Medulla oblongata (tissue), 1 donor: ENCODE measurements around the gene IL18BP.

Experiments used
- DNase-seq: peaks from one replicate; pipeline ENCODE4 v3.0.0-alpha.2; 2015; ENCODE audit errors: extremely low spot score

The IL18BP gene

DNA sequence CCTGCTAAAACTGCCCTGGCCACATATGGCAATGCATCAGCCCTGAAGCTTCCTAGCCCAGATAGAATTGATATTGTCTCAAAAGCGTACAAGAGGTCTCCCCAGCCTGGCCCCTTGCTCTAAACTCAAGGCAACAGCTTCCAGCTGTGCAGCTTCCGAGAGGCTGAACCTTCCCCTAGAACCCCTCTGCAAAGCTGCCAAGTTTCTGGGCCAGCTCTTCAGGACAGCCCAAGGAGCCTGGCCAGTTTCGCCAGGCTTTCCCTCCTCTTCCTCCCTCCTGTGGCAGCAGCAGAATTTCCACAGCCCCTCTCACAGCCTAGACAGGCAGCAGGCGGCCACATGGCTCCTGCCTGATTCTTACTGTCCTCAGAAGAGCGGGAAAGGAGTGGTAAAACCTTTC lies 47.1 kb downstream of the IL18BP start:
- DNase-seq, result peak; percentile 31

GRCh38 chr11:72048766-72049460 lies 50.2 kb downstream of the IL18BP start:
- peak; percentile 42 for DNase-seq
